ENCODE results near the gene TGFBI.
A peak's percentile ranks its signal among the peaks of the same experiment; 100 is the strongest.

The TGFBI gene

GRCh38 chr5:136000147-136000546 is 28.6 kb upstream of the TGFBI start:
- H3K27ac ChIP-seq: no peak overlapping the region
- no peak overlapping the region for H3K4me3 ChIP-seq

DNA sequence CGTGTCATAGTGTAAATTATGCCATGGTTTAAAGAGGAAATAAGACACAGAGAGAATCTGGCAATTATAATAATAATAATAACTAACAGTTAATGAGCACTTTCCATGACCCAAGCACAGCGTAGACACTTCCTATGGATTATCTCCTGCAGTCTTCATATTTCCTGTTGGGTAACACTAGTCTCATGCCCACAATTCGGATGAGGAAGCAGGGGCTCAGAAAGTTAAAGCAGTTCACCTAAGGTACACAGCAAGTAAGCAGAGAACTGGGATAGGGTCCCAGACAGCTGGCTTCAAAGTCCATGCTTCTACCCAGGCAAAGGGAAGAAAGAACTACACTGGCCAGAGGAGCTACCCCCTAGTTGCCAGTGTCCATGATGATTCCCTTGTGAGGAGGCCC is 27.9 kb upstream of the TGFBI start:
- H3K27ac ChIP-seq: peak overlapping the region in 4 of 21 experiments; percentile 25 to 70 (median 37)
- H3K4me3 ChIP-seq: no peak overlapping the region

DNA sequence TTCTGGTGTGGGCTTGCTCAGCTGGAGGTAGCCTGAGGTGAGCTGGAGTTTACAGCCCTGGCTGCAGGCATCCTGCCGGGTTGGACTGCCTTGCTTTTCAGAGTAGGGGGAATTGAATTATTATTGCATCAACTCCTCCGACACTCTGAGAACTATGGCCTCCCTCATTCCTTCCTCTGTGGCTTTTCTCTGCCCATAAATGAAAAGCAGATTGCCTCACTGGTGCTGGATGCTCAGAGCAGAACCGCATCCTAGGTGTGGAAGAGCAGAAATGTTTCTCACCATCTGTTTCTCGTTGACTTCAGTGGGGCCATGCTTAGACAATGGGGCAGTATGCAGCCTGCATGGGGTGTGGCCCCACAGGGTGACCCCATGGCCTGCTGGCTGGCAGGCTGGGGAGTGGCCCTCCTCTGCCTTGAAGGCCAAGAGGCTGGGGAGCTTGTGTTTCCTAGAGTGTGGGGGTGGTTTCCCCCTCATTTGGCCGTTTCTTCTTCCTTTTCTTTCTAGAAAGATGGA is 27.3 kb upstream of the TGFBI start:
- H3K4me3 ChIP-seq: no peak overlapping the region
- peak overlapping the region in 4 of 21 experiments; percentile 25 to 70 (median 37) for H3K27ac ChIP-seq

- Histone ChIP-seq H3K27ac (no peak overlapping the region), H3K4me3 (no peak overlapping the region)
Observed at GRCh38 chr5:136004436-136004835, 24.4 kb upstream of the TGFBI start.

DNA sequence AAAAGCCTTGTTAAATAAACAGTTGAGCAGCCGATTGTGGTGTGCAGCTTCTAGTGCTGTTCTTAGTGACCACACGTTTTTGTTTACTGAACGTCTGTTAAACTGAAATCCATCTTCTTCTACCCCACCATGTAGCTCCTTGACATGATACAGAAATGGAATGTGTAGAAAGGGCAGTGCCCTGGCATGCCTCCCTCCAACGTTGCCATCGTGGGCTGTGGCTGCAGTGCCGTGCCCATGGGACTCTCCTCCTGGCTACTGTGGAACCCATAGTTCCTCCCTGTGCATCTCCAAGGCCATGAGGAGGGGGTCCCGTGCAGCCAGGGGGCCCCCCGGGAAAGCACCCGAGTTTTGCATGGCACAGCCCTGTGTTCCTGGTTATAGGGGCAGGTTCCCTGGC is 23.3 kb upstream of the TGFBI start:
- no peak overlapping the region for H3K4me3 ChIP-seq
- peak overlapping the region in 1 of 21 experiments; percentile 44 for H3K27ac ChIP-seq

GRCh38 chr5:136006164-136006563 is 22.6 kb upstream of the TGFBI start:
- no peak overlapping the region for H3K4me3 ChIP-seq
- peak overlapping the region in 4 of 21 experiments; percentile 13 to 60 (median 45) for H3K27ac ChIP-seq

DNA sequence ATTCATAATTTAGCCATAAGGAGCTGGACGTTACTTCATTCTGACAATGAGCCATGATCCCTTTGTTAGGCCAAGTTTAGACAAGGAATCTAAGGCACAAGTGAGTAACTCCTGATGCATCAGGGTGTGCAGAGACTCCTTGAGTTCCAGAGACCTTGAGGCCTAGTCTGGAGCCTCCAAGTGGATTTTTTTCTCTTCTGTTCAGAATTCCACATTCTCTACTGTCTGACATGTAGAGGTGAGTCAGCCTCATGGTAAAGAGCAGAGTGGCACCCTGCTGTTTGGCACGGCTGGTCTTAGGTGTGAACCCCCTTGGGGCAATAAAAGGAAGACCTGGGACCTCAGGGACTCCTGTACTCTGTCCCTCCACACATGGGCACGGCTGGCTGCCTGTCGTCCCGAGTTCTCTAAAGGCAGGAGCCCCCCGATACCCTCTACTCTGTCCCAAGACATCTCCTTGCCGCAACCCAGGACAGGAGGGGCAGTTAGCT is 22.0 kb upstream of the TGFBI start:
- Histone ChIP-seq H3K27ac (peak overlapping the region in 5 of 21 experiments; percentile 13 to 71 (median 46)), H3K4me3 (no peak overlapping the region)

GRCh38 chr5:136007271-136007670 is 21.5 kb upstream of the TGFBI start:
- H3K4me3 ChIP-seq: no peak overlapping the region
- H3K27ac ChIP-seq: peak overlapping the region in 5 of 21 experiments; percentile 13 to 71 (median 46)

- H3K4me3 ChIP-seq: no peak overlapping the region
- H3K27ac ChIP-seq: peak overlapping the region in 13 of 21 experiments; percentile 2 to 69 (median 45)
Observed at GRCh38 chr5:136011414-136012001, 17.3 kb upstream of the TGFBI start.

GRCh38 chr5:136012041-136012804 is 16.6 kb upstream of the TGFBI start:
- Histone ChIP-seq H3K27ac (peak overlapping the region in 12 of 21 experiments; percentile 16 to 69 (median 47)), H3K4me3 (no peak overlapping the region)

- no peak overlapping the region for H3K4me3 ChIP-seq
- peak overlapping the region in 3 of 21 experiments; percentile 15 to 56 (median 25) for H3K27ac ChIP-seq
Observed at GRCh38 chr5:136013559-136013958, 15.2 kb upstream of the TGFBI start.

- Histone ChIP-seq H3K27ac (peak overlapping the region in 6 of 21 experiments; percentile 5 to 56 (median 15)), H3K4me3 (no peak overlapping the region)
Observed at GRCh38 chr5:136014049-136015002, 14.5 kb upstream of the TGFBI start.

DNA sequence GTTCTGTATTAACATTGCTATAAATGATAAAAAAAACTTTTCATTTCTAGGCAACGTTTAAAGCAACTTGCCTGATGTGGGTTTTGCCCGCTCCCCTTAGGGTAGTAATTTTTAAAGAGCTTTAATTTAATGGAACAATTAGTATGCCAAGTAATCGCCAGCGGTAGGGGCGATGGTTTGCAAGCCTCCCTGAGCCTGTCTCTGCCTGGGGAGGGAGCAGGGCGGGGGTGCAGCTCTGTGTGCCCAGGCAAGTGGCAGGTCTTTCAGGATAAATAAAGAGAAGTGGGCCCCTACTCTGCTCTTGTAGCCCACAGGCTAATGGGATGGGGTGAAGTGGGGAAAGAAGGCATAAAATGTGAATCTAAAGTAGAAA is 13.8 kb upstream of the TGFBI start:
- H3K27ac ChIP-seq: peak overlapping the region in 6 of 21 experiments; percentile 5 to 56 (median 37)
- H3K4me3 ChIP-seq: no peak overlapping the region

DNA sequence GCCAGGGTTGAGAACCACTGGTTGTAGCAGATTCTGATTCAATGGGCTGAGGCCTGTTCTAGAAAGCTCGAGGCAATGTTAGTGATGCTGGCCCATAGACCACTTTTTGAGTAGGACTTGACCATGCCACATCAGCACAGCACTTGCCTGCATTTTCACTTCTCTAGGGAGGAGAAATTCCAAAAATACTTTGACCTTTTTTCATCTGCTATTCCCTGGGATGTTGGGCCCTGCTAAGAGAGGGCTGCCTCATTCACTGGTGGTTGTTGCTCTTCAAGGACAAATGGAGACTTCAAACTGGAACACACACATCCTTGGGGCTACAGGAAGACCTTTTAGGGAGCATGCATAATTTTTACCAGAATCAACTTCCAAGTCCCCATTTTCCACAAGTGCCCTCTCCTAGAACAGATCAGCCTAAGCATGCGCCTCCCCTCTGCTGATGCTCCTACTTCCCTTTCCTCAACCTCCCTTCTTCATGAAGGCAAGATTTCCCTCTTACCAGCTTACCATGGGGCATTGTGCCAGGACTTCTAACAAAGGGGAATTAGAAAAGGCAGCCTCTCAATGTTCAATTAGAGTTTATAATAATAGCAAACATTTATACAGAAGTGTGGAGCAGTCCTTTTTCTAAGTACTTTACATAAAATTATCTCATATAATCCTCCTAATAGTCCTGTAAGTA is 12.7 kb upstream of the TGFBI start:
- Histone ChIP-seq H3K27ac (peak overlapping the region in 1 of 21 experiments; percentile 5), H3K4me3 (no peak overlapping the region)

DNA sequence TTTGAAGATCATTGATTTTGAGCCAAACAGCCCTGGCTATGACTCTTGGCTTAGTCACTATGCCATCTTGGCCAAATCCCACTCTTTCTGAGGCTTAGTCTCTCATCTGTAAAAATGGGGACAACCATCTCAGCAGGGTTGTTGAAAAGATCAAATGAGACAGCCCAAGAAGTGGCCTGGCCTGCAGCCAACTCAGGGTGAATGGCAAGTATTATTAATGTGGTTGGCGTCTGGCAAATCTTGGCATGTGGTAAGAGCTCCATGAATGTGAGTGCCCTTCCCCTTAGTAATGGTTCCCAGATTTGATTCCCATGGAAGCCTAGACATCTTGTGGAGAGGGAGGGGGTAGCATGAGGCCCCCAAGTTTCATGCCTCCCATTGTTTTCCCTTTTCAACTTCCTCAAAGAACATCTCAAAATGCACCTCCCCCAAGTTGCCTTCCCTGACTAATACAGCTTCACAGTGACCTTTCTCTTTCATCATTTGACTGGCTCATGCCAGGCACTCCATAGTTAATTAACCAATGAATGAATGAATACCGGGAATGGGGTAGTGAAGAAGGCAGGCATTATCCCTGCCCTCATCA is 11.8 kb upstream of the TGFBI start:
- Histone ChIP-seq H3K27ac (peak overlapping the region in 8 of 21 experiments; percentile 9 to 81 (median 20)), H3K4me3 (no peak overlapping the region)

DNA sequence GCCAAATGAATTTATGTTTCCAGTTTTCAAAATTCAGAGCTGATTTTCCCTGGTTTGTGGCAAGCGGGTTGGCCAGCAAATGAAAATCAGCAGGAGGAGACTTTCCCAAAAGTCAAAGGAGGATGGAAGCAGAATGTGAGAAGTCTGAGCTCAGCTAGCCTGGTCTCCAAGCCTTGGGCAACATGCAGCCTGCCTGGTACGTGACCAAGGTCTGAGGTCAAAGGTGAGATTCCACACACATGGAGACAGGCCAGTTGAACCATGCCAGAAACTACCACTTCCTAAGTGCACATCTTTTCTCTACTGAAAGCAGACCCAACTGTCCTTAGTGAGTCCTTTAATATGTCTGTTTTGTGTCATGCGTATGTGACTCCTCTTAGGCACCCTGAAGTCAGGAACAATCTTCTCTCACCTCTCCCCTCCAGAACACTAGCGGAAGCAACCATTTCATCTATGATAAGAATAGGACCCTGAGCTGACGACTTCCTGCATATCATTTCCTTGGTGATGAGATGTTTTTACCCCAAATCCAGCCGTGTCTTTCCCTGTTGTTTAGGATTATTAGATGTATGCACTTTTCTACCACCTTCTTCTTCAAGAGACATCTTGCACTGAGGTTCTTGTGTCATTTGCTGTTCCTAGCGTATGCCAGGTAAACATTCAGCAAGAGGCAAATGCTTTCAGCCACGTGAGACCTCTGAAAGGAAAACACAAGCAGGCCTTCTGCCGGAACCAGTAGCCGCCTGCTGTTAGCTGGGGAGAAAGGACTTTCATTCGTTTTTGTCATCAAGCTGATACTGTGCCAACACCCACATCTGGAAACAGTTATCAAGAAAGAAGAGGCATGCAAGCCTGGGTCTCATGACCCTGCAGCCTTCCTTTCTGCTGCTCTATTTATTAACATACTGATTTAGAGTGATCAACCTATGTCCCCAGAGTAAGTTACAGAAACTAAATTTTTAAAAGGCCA is 9.7 kb upstream of the TGFBI start:
- Histone ChIP-seq H3K4me3 (no peak overlapping the region), H3K27ac (peak overlapping the region in 13 of 21 experiments; percentile 5 to 88 (median 54))

DNA sequence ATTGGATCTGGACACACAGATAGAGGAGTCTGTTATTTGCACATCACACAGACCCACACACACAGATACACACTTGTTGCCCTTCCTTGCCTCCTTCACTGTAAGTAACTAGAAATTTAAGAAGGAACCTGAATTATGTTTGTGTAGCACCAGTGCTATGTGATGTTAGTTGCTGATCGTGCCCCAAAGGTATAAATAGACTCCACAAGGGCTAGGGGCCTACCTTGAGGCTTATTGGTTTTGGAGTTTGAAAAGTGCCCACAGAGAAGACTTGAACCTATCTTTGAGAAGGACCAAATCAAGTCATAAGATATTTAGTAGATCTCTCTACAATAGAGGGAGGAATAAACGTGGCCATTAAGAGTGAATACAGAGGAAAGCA is 8.8 kb upstream of the TGFBI start:
- peak overlapping the region in 16 of 21 experiments; percentile 5 to 88 (median 56) for H3K27ac ChIP-seq
- no peak overlapping the region for H3K4me3 ChIP-seq

Measured in skin epidermis (tissue), 12 donors.